Bronchial epithelial cell (primary cell): ENCODE data around the gene TDRD7. TPM values are rescaled to one million over a fixed set of nuclear protein-coding genes. Genes with fewer than 3 reads are reported as not detected.

Experiments used
- DNase-seq: peaks from one replicate; pipeline ENCODE4 v3.0.0-alpha.2; 2010; ENCODE audit warnings: low read depth
- FAIRE-seq: peaks from 2 replicates; lab custom pipeline; 2011; peaks lifted over from hg19 to GRCh38; lab: Jason Lieb, UNC
- H3K27me3 ChIP-seq: 2 replicates; pipeline ENCODE4 v1.5.1; 2011; ENCODE audit warnings: low read length; ENCODE audit not compliant: control insufficient read depth, insufficient read depth
- H3K36me3 ChIP-seq: 2 replicates; pipeline ENCODE4 v1.5.1; 2011; ENCODE audit warnings: low read length; ENCODE audit not compliant: control insufficient read depth, insufficient read depth
- H3K4me3 ChIP-seq: 2 replicates; pipeline ENCODE4 v1.5.1; 2011; ENCODE audit warnings: mild to moderate bottlenecking, low read depth, low read length, control low read depth
- total RNA-seq: library from RNA; depleted of rRNA; stranded (reverse); fragments of >200 nt; gene quantifications from 2 replicates; pipeline ENCODE4 v1.2.1, GENCODE V29; 2014
- TF ChIP-seq, protein P1 (sequence below): IDR thresholded peaks from 2 replicates; pipeline ENCODE4 v1.5.1; 2011; ENCODE audit warnings: mild to moderate bottlenecking, moderate library complexity, low read length, control low read depth, inconsistent platforms; ENCODE audit not compliant: insufficient read depth, severe bottlenecking

TDRD7 gene
- total RNA-seq, 1 donor from 2014 or later = 1.8 TPM

- TF ChIP-seq, protein P1, sequence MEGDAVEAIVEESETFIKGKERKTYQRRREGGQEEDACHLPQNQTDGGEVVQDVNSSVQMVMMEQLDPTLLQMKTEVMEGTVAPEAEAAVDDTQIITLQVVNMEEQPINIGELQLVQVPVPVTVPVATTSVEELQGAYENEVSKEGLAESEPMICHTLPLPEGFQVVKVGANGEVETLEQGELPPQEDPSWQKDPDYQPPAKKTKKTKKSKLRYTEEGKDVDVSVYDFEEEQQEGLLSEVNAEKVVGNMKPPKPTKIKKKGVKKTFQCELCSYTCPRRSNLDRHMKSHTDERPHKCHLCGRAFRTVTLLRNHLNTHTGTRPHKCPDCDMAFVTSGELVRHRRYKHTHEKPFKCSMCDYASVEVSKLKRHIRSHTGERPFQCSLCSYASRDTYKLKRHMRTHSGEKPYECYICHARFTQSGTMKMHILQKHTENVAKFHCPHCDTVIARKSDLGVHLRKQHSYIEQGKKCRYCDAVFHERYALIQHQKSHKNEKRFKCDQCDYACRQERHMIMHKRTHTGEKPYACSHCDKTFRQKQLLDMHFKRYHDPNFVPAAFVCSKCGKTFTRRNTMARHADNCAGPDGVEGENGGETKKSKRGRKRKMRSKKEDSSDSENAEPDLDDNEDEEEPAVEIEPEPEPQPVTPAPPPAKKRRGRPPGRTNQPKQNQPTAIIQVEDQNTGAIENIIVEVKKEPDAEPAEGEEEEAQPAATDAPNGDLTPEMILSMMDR = no peak
- H3K36me3 ChIP-seq = no peaks in the 10 kb centered on the region
- DNase-seq (no peak), FAIRE-seq (no peak)
- no peak overlapping the region for H3K4me3 ChIP-seq
- H3K27me3 ChIP-seq = no peaks in the 10 kb centered on the region
These were observed 107.6 kb downstream of the TDRD7 start for GRCh38 chr9:97519441-97519970.

DNA sequence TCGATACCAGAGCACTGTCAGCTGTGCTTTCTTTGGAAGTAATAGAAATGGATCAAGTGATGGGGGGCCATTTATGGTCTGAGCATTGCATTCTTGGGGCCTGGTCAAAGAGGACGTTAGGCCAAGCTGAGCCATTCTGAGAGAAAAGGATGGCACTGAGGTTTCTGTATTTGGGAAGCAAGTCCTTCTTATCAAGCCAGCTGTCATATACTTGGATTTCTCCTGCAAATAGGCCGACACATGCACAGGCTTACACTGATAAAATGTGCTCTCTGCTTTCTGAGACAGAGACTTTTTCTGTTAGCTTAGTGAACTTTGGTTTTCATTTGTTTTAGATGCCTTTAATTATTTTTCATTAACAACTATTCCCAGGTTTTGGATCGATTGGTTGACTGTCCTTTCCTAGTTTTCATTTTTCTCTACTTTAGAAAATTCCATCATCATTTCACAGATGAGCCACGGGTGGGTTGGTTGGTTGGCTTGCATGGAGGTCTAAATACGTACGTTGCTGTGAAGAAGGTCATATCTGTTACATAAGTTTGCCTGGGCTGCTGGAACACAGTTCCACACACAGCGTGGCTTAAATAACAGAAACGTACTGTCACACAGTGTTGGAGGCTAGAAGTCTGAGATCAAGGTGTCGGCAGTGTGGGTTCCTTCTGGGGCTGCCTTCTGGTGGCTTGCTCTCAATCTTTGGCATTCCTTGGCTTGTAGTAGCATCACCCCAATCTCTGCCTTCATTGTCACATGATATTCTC, 109.9 kb downstream of the TDRD7 start:
- DNase-seq (no peak), FAIRE-seq (no peak)
- TF ChIP-seq, protein P1 = no peak
- Histone ChIP-seq H3K4me3 (no peak overlapping the region), H3K36me3 (no peaks in the 10 kb centered on the region), H3K27me3 (no peaks in the 10 kb centered on the region)

GRCh38 chr9:97524424-97524823, 112.5 kb downstream of the TDRD7 start:
- TF ChIP-seq, protein P1 = no peak
- no peak for FAIRE-seq
- Histone ChIP-seq H3K36me3 (no peaks in the 10 kb centered on the region), H3K27me3 (peaks cover 2% of the 10 kb centered on the region), H3K4me3 (no peak overlapping the region)
- no peak for DNase-seq

- peaks cover 2% of the 10 kb centered on the region for H3K27me3 ChIP-seq
- H3K4me3 ChIP-seq = no peak overlapping the region
- TF ChIP-seq, protein P1 = no peak
- no peak for FAIRE-seq
- no peaks in the 10 kb centered on the region for H3K36me3 ChIP-seq
- peak; percentile 91 for DNase-seq
These were observed 113.6 kb downstream of the TDRD7 start for GRCh38 chr9:97525451-97525850.

DNA sequence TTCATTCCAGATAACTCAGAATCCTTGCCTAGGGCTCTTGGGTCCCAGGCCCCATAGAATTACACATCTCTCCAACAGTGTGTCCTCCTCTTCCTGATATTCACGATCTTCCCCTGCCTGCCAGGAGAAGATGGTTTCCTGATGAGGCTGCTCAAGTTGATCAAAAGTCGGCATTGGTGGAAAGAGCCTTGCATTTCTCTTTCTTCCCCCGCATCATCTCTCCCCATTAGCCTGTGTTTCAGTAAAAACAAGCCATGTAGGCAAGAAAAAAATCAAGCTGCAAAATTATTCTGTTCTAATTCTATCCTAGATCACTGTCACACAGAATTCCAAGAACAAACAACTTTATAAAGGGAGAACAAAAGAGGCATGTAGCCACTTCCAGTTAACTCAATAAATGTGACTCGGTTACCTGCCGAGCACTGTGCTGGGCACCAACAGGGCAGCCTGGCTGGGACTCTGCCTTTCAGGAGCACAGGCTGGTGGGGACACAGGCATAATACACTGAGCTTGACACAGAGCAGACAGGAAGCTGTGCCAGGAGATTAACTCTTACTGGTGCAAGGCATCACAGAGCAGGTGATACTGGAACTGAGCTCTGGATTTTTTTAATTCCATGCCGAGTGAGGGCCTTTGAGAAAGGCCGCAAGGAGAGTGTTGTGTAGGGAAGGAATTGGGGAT, 115.1 kb downstream of the TDRD7 start:
- FAIRE-seq = no peak
- Histone ChIP-seq H3K4me3 (no peak overlapping the region), H3K27me3 (peaks cover 2% of the 10 kb centered on the region), H3K36me3 (no peaks in the 10 kb centered on the region)
- DNase-seq = no peak
- TF ChIP-seq, protein P1 = no peak
